Right lobe of liver (tissue), 6 donors: Measurements from ENCODE around the gene PGAM1. TPM values are rescaled to one million over a fixed set of nuclear protein-coding genes. Genes with fewer than 3 reads are reported as not detected.
A peak's percentile ranks its signal among the peaks of the same experiment; 100 is the strongest.
"Not testable (repeated sequence)": the region's sequence is repeated elsewhere in the genome, so short reads cannot be mapped to it uniquely, and the experiment has no call there.

Experiments
- ATAC-seq, 4 donors: fragments of 200-7000 bp; cut with Tn5 transposase; one replicate each; pipeline ENCODE4 v1.9.1; 2020; ENCODE audit warnings: mild to moderate bottlenecking in 4 of 4, moderate library complexity in 4 of 4
- DNase-seq, 3 donors: peaks; one replicate each; pipeline ENCODE4 v3.0.0-alpha.2; 2020
- H3K27ac ChIP-seq, 3 donors: fragments of 200-600 bp; one replicate each; pipeline ENCODE4 v1.8.0; 2022
- H3K27me3 ChIP-seq, 2 donors: fragments of 200-600 bp; one replicate each; pipeline ENCODE4 v1.8.0; 2022
- H3K36me3 ChIP-seq, 4 donors: fragments of 200-600 bp; sonication (generic) in 1 of 4; one replicate each; pipeline versions ENCODE4 v1.5.1 to v1.8.0; 2017 to 2022; ENCODE audit warnings: control low read depth in 1 of 4
- H3K4me1 ChIP-seq, 4 donors: fragments of 200-600 bp; sonication (generic) in 1 of 4; one replicate each; pipeline versions ENCODE4 v1.5.1 to v1.8.0; 2017 to 2022; ENCODE audit warnings: control low read depth in 1 of 4
- H3K4me3 ChIP-seq, 3 donors: fragments of 200-600 bp; one replicate each; pipeline ENCODE4 v1.8.0; 2022
- H3K9me3 ChIP-seq, 4 donors: fragments of 200-600 bp; sonication (generic) in 1 of 4; one replicate each; pipeline versions ENCODE4 v1.5.1 to v1.8.0; 2017 to 2022; ENCODE audit warnings: control low read depth in 1 of 4
- POLR2A ChIP-seq: fragments of 450-650 bp; IDR thresholded peaks from one replicate; pipeline ENCODE4 v1.6.1; 2017; ENCODE audit warnings: antibody characterized with exemption, mild to moderate bottlenecking
- whole genome bisulfite sequencing: methylation state at CpG from one replicate; pipeline ENCODE4 v1.1.6; 2018; ENCODE audit warnings: low coverage, low lambda C conversion rate; ENCODE audit not compliant: insufficient coverage; ENCODE audit errors: missing lambda C conversion rate; 5-methylcytosine and 5-hydroxymethylcytosine counted together
- intact Hi-C, 2 donors: fragments of 100-400 bp; cut with DNase I; formaldehyde crosslinking; loops; one replicate each; pipeline versions ENCODE4 v1.11.2 to v1.14.1; 2022
- total RNA-seq, 6 experiments: library from RNA; depleted of rRNA in 2 of 6; stranded (reverse); fragments of >200 nt in 2 of 6; fragmentation: NEBNext Ultra II Directional in 3 of 6; extraction: Animal tissue kit (Norgen Biotek cat#: 25700) in 3 of 6; gene quantifications; one replicate each; pipeline versions ENCODE4 v1.1.0 to v1.2.4, GENCODE V29; 2016 to 2023
- TF ChIP-seq, protein P1 (sequence below), 4 donors: fragments of 200-600 bp in 3 of 4; fragments of 450-650 bp in 1 of 4; IDR thresholded peaks; one replicate each; pipeline versions ENCODE4 v1.5.1 to v1.8.0; 2016 to 2022; ENCODE audit warnings: antibody characterized with exemption in 4 of 4, mild to moderate bottlenecking in 2 of 4
- donor health status: DM: no; HTN: yes; CAD: no.
- donor health status: DM: no; HTN: no; CAD: no.
- donor health status: DM: no; HTN: no; CAD: no.
- donor health status: DM: no; HTN: yes; CAD: no.
- donor health status: DM: no; HTN: yes; CAD: no.

The PGAM1 gene
- total RNA-seq, 6 experiments from 2014 or later = 100 to 228 (median 162) TPM

- no peak for TF ChIP-seq POLR2A
- TF ChIP-seq, protein P1, sequence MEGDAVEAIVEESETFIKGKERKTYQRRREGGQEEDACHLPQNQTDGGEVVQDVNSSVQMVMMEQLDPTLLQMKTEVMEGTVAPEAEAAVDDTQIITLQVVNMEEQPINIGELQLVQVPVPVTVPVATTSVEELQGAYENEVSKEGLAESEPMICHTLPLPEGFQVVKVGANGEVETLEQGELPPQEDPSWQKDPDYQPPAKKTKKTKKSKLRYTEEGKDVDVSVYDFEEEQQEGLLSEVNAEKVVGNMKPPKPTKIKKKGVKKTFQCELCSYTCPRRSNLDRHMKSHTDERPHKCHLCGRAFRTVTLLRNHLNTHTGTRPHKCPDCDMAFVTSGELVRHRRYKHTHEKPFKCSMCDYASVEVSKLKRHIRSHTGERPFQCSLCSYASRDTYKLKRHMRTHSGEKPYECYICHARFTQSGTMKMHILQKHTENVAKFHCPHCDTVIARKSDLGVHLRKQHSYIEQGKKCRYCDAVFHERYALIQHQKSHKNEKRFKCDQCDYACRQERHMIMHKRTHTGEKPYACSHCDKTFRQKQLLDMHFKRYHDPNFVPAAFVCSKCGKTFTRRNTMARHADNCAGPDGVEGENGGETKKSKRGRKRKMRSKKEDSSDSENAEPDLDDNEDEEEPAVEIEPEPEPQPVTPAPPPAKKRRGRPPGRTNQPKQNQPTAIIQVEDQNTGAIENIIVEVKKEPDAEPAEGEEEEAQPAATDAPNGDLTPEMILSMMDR (IDR thresholded peaks at IDR 0.05) = no peak
- Histone ChIP-seq H3K4me3 (no peak overlapping the region), H3K27ac (no peak overlapping the region), H3K27me3 (no peaks in the 10 kb centered on the region), H3K36me3 (no peaks in the 10 kb centered on the region), H3K4me1 (peaks cover 0 to 10% (median 0%) of the 10 kb centered on the region in 4 donors), H3K9me3 (no peaks in the 10 kb centered on the region)
- WGBS = 61% methylated on average over 2 of the region's 4 CpGs
- intact Hi-C loops = no loop called here
- ATAC-seq = no peak
- DNase-seq = no peak
Measured at GRCh38 chr10:97411406-97411805, 14.6 kb upstream of the PGAM1 start.

- no peak overlapping the region for H3K27ac ChIP-seq
- no peaks in the 10 kb centered on the region for H3K4me1 ChIP-seq
- intact Hi-C loops = no loop called here
- TF ChIP-seq, protein P1 (IDR thresholded peaks at IDR 0.05) = no peak
- no peak for TF ChIP-seq POLR2A
- no peaks in the 10 kb centered on the region for H3K27me3 ChIP-seq
- no peak for DNase-seq
- ATAC-seq = no peak
- no peaks in the 10 kb centered on the region for H3K36me3 ChIP-seq
- no peaks in the 10 kb centered on the region for H3K9me3 ChIP-seq
- 73% methylated on average over 9 of the region's 10 CpGs for whole genome bisulfite sequencing
- H3K4me3 ChIP-seq = no peak overlapping the region
Measured at GRCh38 chr10:97412891-97413304, 13.1 kb upstream of the PGAM1 start.

DNA sequence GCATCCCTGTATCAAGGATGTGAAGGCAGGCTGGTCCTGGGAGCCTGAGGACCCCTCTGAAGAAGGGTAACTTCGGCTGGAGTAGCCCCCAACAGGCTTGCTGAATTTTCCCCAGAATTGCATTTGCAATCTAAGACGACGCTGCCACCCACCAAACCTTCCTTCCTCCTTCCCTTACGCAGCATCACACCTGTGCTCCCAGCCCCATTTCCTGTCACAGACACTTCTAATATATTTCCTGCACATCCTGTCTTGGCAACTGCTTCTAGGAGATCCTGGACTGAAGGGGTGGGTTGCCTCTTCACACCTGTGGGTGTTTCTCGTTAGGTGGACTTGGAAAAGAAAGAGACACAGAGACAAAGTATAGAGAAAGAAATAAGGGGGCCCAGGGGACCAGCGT lies 9.4 kb upstream of the PGAM1 start:
- Histone ChIP-seq H3K27ac (no peak overlapping the region), H3K4me1 (no peaks in the 10 kb centered on the region), H3K9me3 (no peaks in the 10 kb centered on the region), H3K4me3 (no peak overlapping the region), H3K36me3 (no peaks in the 10 kb centered on the region), H3K27me3 (no peaks in the 10 kb centered on the region)
- WGBS = 61% methylated on average over 6 of the region's 6 CpGs
- intact Hi-C loops = no loop called here
- TF ChIP-seq POLR2A = no peak
- TF ChIP-seq, protein P1 (IDR thresholded peaks at IDR 0.05) = no peak
- no peak for ATAC-seq
- DNase-seq = no peak

- H3K9me3 ChIP-seq, H3K27ac ChIP-seq, H3K27me3 ChIP-seq, H3K36me3 ChIP-seq, DNase-seq, ATAC-seq, intact Hi-C loops, H3K4me3 ChIP-seq: not testable (repeated sequence)
- peaks cover 0 to 23% (median 8%) of the 10 kb centered on the region in 4 donors for H3K4me1 ChIP-seq
- WGBS = 74% methylated on average over 7 of the region's 8 CpGs
Measured at GRCh38 chr10:97423757-97424098, 2.3 kb upstream of the PGAM1 start.

GRCh38 chr10:97426776-97427570 lies 982 bp downstream of the PGAM1 start:
- H3K9me3 ChIP-seq = no peaks in the 10 kb centered on the region
- 21% methylated on average over 21 of the region's 34 CpGs for WGBS
- ATAC-seq (no peak), DNase-seq (no peak)
- peak overlapping the region; percentile 76 to 96 (median 91) for H3K27ac ChIP-seq
- peak overlapping the region; percentile 90 to 97 (median 94) for H3K4me3 ChIP-seq
- peaks cover 0 to 32% (median 11%) of the 10 kb centered on the region in 4 donors for H3K4me1 ChIP-seq
- no peaks in the 10 kb centered on the region for H3K27me3 ChIP-seq
- intact Hi-C loops = no loop called here
- H3K36me3 ChIP-seq = peaks cover 0 to 26% (median 8%) of the 10 kb centered on the region in 4 donors
- TF ChIP-seq POLR2A = no peak
- TF ChIP-seq, protein P1 (IDR thresholded peaks at IDR 0.05) = no peak
